Retinal pigment epithelial cell (primary cell): ENCODE measurements around the gene OTUB2.

ENCODE experiments used
- DNase-seq: peaks from one replicate; pipeline ENCODE4 v3.0.0-alpha.2; 2010; ENCODE audit warnings: low read depth
- H3K4me3 ChIP-seq: 2 replicates; pipeline ENCODE4 v1.5.1; 2011; ENCODE audit warnings: mild to moderate bottlenecking, low read length, control low read depth, moderate library complexity
- TF ChIP-seq, protein P1 (sequence below): conservative IDR thresholded peaks from 2 replicates; pipeline ENCODE4 v1.5.1; 2011; ENCODE audit warnings: low read depth, low read length, control low read depth, inconsistent platforms

OTUB2 gene

DNA sequence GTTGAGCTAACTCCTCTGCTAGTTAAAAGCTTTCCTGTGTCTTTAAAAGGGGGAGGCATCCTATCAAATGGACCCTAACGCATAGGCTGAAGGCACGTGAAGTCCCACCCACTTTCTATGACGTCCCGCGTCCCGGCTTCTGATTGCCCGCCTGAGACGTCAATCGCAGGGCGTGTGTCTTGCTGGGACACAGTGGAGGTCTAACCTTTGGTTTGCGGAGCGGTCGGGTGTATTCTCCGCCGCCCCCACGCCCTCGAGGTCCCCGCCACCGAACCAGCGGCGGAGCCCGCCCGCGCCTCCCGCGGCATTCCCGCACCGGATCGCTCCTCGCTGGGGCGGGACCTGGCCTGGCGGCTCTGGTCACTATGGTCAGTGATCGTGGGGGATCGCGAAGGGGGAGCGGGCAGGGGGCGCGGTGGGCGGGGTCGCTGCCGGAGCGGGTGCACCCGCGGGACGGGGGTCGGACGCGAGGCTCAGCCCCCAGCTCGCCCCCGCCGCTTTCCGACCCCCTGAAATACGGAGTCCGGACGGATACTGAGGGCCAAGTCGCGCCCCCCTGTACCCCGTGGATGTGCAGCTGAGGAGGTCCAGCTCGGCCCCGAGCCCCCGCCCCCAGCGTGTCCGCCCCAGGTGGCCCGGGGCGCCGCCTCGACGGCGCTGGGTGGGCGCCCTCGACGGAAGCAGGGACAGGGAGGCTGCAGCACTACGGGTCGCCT lies at the start of gene OTUB2:
OTUB2 (plus strand) TSS at position 168 of the 716 bp plus-strand sequence; CDS start at position 366, 198 bp downstream.
- peak within 1 kb of the TSS; percentile 51 for H3K4me3 ChIP-seq
- peak; percentile 93 for DNase-seq
- TF ChIP-seq, protein P1, sequence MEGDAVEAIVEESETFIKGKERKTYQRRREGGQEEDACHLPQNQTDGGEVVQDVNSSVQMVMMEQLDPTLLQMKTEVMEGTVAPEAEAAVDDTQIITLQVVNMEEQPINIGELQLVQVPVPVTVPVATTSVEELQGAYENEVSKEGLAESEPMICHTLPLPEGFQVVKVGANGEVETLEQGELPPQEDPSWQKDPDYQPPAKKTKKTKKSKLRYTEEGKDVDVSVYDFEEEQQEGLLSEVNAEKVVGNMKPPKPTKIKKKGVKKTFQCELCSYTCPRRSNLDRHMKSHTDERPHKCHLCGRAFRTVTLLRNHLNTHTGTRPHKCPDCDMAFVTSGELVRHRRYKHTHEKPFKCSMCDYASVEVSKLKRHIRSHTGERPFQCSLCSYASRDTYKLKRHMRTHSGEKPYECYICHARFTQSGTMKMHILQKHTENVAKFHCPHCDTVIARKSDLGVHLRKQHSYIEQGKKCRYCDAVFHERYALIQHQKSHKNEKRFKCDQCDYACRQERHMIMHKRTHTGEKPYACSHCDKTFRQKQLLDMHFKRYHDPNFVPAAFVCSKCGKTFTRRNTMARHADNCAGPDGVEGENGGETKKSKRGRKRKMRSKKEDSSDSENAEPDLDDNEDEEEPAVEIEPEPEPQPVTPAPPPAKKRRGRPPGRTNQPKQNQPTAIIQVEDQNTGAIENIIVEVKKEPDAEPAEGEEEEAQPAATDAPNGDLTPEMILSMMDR = no peak

- no peak for DNase-seq
- no peak within 1 kb of the TSS for H3K4me3 ChIP-seq
- TF ChIP-seq, protein P1 = no peak
Measured at GRCh38 chr14:93976477-93977057, 49.6 kb upstream of the OTUB2 start, which contains the start of gene ASB2. ASB2 (minus strand) TSS chr14:93976570; CDS start chr14:93964539, 12,031 bp downstream.

DNA sequence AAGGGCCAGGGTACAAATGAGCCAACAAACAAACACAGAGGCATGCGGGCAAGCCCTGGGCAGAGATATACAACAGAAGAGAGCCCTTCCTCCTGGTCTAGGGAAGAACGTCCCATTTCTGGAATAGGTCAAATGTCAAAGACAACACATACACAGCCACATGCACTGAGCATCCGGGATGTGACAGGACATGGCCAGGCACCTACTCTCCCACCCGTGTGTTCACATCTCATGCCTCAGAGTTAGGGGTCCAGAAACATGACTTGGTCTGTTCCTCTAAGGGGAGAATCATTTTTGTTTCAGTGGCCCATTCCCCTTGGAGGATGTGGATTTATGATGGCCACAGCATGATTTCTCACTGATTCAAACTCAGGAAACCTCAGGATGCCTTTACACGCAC lies 49.0 kb upstream of the OTUB2 start:
- TF ChIP-seq, protein P1 = no peak
- H3K4me3 ChIP-seq = no peak overlapping the region
- DNase-seq = no peak

DNA sequence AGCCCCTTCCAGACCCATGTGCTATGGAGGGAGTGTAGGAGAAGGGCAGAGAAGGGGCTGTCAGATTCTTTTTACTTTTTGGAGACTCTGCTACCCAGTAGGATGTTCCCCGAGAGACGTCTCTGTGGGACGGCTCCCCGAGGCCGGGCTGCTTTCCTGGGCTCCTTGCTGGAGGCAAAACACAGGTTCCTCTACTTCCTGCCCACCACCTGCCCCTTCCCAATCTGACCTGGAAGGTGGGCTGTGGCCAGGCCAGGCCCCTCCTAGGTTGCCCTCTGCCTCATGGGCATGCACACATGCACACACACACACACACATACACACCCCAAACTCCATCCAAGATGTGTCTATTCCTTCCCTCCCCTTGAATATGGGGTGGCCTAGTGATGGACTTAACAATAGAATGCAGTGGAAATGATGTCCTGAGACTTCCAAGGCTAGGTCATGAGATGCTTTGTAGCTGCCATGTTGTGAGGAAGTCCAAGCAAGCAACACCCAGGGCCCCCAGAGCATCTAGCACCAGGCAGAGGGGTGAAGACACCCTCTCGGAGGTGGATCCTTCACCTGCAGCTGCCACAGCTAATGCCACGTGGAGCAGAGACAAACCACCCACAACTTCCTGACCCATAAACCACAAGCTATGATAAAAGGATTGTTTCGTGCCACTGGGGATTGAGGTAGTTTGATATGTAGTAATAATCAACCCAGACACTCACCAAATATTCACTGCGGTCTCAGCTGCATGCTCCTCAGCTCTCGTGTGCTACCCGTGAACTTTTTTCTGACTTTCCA lies 48.2 kb upstream of the OTUB2 start:
- TF ChIP-seq, protein P1 = no peak
- H3K4me3 ChIP-seq = no peak overlapping the region
- DNase-seq = no peak

DNA sequence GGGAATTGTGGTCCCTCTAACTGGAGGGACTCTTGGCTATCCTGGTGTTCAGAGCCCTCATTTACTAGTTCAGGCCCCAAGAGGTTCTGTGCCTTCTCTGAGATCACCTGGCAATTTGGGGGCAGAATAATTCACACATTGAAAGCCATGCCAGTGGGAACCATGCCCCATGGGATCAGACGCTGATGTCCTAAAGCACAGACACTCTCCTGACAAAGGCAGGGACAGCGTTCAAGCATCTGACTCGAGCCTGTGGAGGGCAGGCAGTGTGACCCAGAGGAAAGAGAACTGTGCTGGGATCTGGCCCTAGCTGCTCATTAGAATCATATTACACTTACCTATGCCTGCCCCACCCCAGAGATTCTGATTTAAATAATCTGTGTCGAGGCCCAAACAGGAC lies 47.4 kb upstream of the OTUB2 start:
- H3K4me3 ChIP-seq = no peak overlapping the region
- TF ChIP-seq, protein P1 = no peak
- no peak for DNase-seq

GRCh38 chr14:93980456-93981201 lies 45.5 kb upstream of the OTUB2 start:
- DNase-seq = no peak
- TF ChIP-seq, protein P1 = no peak
- H3K4me3 ChIP-seq = no peak overlapping the region
